GM23338 (cell line): Measurements from ENCODE around the gene IL20.

ENCODE experiments used
- CREB1 ChIP-seq: fragments of 250-450 bp; sonication (Bioruptor Pico); IDR thresholded peaks from 2 replicates; pipeline ENCODE4 v1.5.0; 2020; ENCODE audit warnings: low read depth, mild to moderate bottlenecking, moderate library complexity
- EZH2 ChIP-seq: fragments of 200-600 bp; sonication (generic); IDR thresholded peaks from one replicate; pipeline ENCODE4 v1.8.0; 2017; ENCODE audit warnings: antibody characterized with exemption, mild to moderate bottlenecking, low read depth; ENCODE audit not compliant: unreplicated experiment
- EZH2phosphoT487 ChIP-seq: fragments of 200-600 bp; sonication (generic); IDR thresholded peaks from one replicate; pipeline ENCODE4 v1.8.1; 2018; ENCODE audit warnings: antibody characterized with exemption; ENCODE audit not compliant: unreplicated experiment
- JUNB ChIP-seq: IDR thresholded peaks from one replicate; pipeline ENCODE4 v1.6.1; 2016; ENCODE audit warnings: antibody characterized with exemption; ENCODE audit not compliant: unreplicated experiment
- NANOG ChIP-seq: IDR thresholded peaks from 2 replicates; pipeline ENCODE4 v1.6.1; 2016; ENCODE audit warnings: antibody characterized with exemption, borderline replicate concordance
- POLR2AphosphoS5 ChIP-seq: IDR thresholded peaks from 2 replicates; pipeline ENCODE4 v1.6.1; 2016; ENCODE audit warnings: antibody characterized with exemption, low read depth
- STAT1 ChIP-seq: IDR thresholded peaks from one replicate; pipeline ENCODE4 v1.6.1; 2016; ENCODE audit warnings: antibody characterized with exemption; ENCODE audit not compliant: unreplicated experiment
- ZNF114 ChIP-seq: fragments of 250-450 bp; sonication (Bioruptor Pico); IDR thresholded peaks from 2 replicates; pipeline ENCODE4 v1.5.0; 2020; ENCODE audit warnings: mild to moderate bottlenecking, moderate library complexity
- ZNF331 ChIP-seq: fragments of 250-450 bp; sonication (Bioruptor Pico); IDR thresholded peaks from 2 replicates; pipeline ENCODE4 v1.5.0; 2020; ENCODE audit warnings: low read depth, mild to moderate bottlenecking, moderate library complexity
- TF ChIP-seq, protein P1 (sequence below), 2 experiments: fragments of 200-600 bp in 1 of 2; sonication (generic) in 1 of 2; conservative IDR thresholded peaks; 2 replicates each; pipeline versions ENCODE4 v1.5.1 to v1.6.1; 2016 to 2017; ENCODE audit warnings: antibody characterized with exemption in 2 of 2, low read depth in 2 of 2, mild to moderate bottlenecking in 2 of 2, moderate library complexity in 1 of 2
- TF ChIP-seq, protein P2 (sequence below): IDR thresholded peaks from one replicate; pipeline ENCODE4 v1.6.1; 2018; ENCODE audit warnings: antibody characterized with exemption; ENCODE audit not compliant: unreplicated experiment
- TF ChIP-seq, protein P3 (sequence below): IDR thresholded peaks from 2 replicates; pipeline ENCODE4 v1.6.1; 2016; ENCODE audit warnings: antibody characterized with exemption
- TF ChIP-seq, protein P4 (sequence below): fragments of 250-450 bp; sonication (Bioruptor Pico); IDR thresholded peaks from 2 replicates; pipeline ENCODE4 v1.5.0; 2020; ENCODE audit warnings: mild to moderate bottlenecking, moderate library complexity

DNA sequence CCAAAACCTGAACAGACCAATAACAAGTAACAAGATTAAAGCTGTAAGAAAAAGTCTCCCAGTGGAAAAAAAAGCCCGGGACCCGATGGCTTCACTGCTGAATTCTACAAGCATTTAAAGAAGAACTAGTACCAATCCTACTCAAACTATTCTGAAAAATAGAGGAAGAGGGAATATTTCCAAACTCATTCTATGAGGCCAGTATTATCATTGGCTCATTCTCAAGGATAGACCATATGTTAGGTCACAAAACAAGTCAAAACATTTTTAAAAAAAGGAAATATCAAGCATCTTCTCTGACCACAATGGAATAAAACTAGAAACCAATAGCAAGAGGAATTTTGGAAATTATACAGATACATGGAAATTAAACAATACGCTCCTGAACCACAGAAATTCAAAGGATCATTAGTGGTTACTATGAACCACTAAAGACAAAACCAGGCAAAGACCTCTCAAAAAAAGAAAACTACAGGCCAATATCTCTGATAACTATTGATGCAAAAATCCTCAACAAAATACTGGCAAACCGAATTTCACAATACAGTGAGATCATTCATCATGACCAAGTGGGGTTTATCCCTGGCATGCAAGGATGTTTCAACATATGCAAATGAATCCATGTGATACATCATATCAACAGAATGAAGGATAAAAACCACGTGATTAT is 13.9 kb upstream of the IL20 start:
- TF ChIP-seq, protein P1, sequence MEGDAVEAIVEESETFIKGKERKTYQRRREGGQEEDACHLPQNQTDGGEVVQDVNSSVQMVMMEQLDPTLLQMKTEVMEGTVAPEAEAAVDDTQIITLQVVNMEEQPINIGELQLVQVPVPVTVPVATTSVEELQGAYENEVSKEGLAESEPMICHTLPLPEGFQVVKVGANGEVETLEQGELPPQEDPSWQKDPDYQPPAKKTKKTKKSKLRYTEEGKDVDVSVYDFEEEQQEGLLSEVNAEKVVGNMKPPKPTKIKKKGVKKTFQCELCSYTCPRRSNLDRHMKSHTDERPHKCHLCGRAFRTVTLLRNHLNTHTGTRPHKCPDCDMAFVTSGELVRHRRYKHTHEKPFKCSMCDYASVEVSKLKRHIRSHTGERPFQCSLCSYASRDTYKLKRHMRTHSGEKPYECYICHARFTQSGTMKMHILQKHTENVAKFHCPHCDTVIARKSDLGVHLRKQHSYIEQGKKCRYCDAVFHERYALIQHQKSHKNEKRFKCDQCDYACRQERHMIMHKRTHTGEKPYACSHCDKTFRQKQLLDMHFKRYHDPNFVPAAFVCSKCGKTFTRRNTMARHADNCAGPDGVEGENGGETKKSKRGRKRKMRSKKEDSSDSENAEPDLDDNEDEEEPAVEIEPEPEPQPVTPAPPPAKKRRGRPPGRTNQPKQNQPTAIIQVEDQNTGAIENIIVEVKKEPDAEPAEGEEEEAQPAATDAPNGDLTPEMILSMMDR (conservative IDR thresholded peaks at IDR 0.05; ENCODE audit: low read depth in 2 of 2) = no peak
- TF ChIP-seq POLR2AphosphoS5 (no peak), NANOG (no peak), ZNF114 (CRISPR knock-in tag) (no peak), EZH2phosphoT487 (no peak), STAT1 (no peak), CREB1 (CRISPR knock-in tag) (no peak), EZH2 (no peak), JUNB (no peak), ZNF331 (no peak)
- TF ChIP-seq, protein P2, sequence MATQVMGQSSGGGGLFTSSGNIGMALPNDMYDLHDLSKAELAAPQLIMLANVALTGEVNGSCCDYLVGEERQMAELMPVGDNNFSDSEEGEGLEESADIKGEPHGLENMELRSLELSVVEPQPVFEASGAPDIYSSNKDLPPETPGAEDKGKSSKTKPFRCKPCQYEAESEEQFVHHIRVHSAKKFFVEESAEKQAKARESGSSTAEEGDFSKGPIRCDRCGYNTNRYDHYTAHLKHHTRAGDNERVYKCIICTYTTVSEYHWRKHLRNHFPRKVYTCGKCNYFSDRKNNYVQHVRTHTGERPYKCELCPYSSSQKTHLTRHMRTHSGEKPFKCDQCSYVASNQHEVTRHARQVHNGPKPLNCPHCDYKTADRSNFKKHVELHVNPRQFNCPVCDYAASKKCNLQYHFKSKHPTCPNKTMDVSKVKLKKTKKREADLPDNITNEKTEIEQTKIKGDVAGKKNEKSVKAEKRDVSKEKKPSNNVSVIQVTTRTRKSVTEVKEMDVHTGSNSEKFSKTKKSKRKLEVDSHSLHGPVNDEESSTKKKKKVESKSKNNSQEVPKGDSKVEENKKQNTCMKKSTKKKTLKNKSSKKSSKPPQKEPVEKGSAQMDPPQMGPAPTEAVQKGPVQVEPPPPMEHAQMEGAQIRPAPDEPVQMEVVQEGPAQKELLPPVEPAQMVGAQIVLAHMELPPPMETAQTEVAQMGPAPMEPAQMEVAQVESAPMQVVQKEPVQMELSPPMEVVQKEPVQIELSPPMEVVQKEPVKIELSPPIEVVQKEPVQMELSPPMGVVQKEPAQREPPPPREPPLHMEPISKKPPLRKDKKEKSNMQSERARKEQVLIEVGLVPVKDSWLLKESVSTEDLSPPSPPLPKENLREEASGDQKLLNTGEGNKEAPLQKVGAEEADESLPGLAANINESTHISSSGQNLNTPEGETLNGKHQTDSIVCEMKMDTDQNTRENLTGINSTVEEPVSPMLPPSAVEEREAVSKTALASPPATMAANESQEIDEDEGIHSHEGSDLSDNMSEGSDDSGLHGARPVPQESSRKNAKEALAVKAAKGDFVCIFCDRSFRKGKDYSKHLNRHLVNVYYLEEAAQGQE = no peak
- TF ChIP-seq, protein P3, sequence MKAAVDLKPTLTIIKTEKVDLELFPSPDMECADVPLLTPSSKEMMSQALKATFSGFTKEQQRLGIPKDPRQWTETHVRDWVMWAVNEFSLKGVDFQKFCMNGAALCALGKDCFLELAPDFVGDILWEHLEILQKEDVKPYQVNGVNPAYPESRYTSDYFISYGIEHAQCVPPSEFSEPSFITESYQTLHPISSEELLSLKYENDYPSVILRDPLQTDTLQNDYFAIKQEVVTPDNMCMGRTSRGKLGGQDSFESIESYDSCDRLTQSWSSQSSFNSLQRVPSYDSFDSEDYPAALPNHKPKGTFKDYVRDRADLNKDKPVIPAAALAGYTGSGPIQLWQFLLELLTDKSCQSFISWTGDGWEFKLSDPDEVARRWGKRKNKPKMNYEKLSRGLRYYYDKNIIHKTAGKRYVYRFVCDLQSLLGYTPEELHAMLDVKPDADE = no peak
- TF ChIP-seq, protein P4, sequence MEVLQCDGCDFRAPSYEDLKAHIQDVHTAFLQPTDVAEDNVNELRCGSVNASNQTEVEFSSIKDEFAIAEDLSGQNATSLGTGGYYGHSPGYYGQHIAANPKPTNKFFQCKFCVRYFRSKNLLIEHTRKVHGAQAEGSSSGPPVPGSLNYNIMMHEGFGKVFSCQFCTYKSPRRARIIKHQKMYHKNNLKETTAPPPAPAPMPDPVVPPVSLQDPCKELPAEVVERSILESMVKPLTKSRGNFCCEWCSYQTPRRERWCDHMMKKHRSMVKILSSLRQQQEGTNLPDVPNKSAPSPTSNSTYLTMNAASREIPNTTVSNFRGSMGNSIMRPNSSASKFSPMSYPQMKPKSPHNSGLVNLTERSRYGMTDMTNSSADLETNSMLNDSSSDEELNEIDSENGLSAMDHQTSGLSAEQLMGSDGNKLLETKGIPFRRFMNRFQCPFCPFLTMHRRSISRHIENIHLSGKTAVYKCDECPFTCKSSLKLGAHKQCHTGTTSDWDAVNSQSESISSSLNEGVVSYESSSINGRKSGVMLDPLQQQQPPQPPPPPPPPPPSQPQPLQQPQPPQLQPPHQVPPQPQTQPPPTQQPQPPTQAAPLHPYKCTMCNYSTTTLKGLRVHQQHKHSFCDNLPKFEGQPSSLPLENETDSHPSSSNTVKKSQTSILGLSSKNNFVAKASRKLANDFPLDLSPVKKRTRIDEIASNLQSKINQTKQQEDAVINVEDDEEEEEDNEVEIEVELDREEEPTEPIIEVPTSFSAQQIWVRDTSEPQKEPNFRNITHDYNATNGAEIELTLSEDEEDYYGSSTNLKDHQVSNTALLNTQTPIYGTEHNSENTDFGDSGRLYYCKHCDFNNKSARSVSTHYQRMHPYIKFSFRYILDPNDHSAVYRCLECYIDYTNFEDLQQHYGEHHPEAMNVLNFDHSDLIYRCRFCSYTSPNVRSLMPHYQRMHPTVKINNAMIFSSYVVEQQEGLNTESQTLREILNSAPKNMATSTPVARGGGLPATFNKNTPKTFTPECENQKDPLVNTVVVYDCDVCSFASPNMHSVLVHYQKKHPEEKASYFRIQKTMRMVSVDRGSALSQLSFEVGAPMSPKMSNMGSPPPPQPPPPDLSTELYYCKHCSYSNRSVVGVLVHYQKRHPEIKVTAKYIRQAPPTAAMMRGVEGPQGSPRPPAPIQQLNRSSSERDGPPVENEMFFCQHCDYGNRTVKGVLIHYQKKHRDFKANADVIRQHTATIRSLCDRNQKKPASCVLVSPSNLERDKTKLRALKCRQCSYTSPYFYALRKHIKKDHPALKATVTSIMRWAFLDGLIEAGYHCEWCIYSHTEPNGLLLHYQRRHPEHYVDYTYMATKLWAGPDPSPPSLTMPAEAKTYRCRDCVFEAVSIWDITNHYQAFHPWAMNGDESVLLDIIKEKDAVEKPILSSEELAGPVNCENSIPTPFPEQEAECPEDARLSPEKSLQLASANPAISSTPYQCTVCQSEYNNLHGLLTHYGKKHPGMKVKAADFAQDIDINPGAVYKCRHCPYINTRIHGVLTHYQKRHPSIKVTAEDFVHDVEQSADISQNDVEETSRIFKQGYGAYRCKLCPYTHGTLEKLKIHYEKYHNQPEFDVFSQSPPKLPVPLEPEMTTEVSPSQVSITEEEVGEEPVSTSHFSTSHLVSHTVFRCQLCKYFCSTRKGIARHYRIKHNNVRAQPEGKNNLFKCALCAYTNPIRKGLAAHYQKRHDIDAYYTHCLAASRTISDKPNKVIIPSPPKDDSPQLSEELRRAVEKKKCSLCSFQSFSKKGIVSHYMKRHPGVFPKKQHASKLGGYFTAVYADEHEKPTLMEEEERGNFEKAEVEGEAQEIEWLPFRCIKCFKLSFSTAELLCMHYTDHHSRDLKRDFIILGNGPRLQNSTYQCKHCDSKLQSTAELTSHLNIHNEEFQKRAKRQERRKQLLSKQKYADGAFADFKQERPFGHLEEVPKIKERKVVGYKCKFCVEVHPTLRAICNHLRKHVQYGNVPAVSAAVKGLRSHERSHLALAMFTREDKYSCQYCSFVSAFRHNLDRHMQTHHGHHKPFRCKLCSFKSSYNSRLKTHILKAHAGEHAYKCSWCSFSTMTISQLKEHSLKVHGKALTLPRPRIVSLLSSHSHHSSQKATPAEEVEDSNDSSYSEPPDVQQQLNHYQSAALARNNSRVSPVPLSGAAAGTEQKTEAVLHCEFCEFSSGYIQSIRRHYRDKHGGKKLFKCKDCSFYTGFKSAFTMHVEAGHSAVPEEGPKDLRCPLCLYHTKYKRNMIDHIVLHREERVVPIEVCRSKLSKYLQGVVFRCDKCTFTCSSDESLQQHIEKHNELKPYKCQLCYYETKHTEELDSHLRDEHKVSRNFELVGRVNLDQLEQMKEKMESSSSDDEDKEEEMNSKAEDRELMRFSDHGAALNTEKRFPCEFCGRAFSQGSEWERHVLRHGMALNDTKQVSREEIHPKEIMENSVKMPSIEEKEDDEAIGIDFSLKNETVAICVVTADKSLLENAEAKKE (CRISPR knock-in tag) = no peak
